HG02678 (cell line): ENCODE results near the gene DOCK3.
"Not testable (repeated sequence)": the region's sequence is repeated elsewhere in the genome, so short reads cannot be mapped to it uniquely, and the experiment has no call there.

Experiments
- ATAC-seq: cut with Tn5 transposase; IDR thresholded peaks from one replicate; pipeline ENCODE4 v1.9.1; 2021; ENCODE audit warnings: mild to moderate bottlenecking, moderate library complexity; ENCODE audit not compliant: unreplicated experiment

Gene DOCK3

DNA sequence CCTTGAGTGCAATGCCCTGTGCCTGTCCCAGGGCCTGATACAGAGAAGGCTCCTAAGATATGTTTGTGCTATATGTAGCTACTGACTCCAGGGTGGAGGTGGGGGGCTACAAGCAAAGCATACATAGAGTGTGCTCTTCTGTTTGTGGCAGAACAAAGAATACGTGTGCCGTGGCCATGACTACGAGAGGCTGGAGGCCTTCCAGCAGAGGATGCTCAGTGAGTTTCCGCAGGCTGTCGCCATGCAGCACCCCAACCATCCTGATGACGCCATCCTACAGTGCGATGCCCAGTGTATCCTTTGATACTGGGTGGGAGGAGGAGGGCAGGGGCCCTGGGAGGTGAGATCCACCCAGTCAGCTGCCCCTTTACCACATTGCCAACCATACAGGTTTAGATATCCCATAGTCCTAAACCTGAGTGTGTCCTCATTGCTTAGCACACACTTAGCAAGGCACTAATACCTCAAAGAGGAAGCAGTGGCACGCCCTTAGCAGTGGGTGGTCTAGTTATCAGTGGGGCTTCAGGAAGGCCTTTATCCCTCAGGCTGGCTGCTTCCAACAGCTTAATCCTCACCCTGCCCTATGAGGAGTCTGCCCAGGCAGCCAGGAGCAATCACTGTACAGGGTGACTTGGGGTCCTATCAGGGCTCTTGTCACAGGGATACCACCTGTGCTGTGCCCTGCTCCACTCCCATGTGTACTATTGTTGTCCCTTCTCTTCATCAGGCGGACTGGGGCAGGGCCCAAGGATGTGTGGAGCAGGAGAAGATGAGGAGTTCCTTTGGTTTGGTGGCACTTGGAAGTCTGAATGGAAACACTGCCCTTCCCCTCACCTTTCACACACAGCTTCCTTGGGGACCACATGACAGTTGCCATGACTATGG lies 680.2 kb downstream of the DOCK3 start:
- no peak for ATAC-seq

DNA sequence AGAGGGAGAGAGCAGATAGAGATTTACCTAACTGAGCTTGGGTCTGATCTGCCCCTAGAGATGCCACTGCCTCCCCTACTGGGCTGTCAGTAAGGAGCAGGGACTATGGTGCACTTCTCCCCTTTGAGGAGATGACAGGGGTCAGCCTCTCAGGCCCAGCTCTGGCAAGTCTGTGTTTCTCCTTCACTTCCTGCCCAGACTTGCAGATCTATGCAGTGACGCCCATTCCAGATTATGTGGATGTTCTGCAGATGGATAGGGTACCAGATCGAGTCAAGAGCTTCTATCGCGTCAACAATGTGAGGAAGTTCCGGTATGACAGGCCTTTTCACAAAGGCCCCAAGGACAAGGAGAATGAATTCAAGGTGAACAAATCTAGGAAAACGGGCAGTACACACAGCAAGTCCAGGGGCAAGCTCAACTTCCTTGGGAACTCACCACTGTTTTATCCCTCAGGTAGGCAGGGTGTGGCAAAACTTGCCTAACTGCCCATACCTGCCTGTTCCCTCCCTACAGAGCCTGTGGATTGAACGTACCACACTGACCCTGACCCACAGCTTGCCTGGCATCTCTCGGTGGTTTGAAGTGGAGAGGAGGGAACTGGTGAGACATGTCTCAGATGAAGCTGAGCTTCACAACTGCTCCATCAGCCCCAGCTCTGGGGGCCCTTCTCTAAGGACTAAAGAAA lies 681.3 kb downstream of the DOCK3 start:
- no peak for ATAC-seq

DNA sequence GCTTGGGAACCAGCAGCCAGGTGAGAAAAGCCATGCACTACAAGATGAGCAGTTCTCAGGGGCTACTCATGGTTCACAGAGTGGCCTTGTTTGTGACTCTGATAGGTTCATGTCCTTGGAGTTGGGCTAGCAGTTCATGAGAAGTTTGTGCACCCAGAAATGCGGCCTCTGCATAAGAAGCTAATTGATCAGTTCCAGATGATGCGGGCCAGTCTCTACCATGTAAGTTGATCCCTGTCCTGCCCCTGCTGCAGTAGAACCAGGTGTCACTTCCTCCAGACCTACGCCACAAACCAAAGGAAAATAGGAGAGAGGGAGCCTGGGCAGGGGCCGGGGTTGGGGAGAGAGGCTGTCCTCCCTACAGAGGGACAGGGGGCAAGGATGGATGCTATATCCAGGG lies 683.1 kb downstream of the DOCK3 start:
- no peak for ATAC-seq

DNA sequence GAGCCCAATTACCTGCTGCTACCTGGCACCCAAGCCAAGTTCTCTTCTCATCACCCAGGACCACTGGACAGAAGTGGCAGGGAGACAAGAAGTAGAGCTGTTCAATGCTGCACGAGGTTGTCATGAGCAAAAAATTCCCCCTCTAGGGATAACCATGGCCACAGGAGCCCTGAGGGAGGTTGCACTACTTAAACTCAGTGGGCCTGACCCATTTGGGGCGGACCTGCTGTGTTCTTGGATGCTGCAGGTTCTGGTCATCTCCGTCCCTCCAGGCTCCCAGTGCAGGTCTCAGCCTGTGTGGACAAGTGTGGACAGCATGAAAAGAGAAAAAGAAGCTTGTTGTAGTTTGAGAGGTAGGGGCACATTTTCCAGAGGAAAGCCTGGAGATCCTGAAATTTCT lies 684.3 kb downstream of the DOCK3 start:
- no peak for ATAC-seq

DNA sequence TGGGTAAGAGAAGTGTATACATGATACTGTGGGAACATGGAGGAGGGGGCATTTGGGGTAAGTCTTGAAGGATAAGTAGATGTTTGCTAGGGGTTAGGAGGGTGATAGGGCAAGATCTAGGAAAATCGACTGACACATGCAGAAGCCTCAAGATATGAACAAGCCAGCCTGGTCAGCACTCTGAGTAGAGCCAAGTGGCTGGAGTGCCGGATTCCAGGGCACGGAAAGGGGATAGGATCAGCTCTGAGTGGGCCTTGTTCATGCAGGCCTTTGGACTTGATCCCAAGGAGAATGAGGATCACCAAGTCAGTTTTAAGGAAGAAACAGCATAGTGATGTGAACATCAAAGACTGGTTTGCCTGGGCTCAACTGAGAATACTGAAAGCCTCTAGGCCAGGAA lies 686.1 kb downstream of the DOCK3 start:
- ATAC-seq: no peak

DNA sequence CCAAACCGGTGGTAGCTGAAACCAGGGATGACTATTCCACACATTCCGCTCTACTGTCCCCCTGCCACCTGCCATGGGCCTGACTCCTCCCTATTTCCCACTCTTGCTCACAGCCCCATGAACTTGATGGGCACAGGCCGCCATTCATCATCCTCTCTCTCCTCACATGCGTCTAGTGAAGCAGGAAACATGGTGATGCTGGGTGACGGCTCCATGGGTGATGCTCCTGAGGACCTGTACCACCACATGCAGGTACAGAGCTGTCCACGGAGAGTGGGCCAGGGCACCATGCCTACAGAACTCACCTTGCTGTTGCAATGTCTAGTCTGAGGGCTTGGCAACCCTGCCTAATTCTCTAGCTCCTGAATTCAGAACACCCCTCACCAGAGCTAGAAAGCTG lies 687.0 kb downstream of the DOCK3 start:
- no peak for ATAC-seq

DNA sequence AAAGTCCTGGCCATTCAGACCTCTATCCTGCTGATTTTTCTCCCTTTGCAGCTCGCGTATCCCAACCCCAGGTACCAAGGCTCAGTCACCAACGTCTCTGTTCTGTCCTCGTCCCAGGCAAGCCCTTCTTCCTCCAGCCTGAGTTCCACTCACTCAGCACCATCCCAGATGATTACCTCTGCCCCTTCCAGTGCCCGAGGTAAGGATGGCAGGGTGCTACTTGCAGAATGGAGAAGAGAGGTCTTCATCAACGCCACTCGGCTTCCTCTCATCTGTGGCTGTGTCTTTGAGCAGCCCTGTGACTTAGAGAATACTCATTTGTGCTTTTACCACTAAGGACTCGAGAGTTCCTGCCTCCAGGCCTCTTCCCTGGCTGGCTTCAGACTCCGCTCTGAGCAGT lies 687.7 kb downstream of the DOCK3 start:
- no peak for ATAC-seq

DNA sequence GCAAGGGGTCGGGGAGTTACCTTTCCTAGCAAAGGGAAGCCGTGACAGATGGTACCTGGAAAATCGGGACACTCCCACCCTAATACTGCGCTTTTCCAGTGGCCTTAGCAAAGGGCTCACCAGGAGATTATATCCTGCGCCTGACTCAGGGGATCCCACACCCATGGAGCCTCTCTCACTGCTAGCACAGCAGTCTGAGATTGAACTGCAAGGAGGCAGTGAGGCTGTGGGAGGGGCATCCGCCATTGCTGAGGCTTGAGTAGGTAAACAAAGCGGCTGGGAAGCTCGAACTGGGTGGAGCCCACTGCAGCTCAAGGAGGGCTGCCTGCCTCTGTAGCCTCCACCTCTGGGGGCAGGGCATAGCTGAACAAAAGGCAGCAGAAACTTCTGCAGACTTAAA lies 693.5 kb downstream of the DOCK3 start:
- ATAC-seq: not testable (repeated sequence)

DNA sequence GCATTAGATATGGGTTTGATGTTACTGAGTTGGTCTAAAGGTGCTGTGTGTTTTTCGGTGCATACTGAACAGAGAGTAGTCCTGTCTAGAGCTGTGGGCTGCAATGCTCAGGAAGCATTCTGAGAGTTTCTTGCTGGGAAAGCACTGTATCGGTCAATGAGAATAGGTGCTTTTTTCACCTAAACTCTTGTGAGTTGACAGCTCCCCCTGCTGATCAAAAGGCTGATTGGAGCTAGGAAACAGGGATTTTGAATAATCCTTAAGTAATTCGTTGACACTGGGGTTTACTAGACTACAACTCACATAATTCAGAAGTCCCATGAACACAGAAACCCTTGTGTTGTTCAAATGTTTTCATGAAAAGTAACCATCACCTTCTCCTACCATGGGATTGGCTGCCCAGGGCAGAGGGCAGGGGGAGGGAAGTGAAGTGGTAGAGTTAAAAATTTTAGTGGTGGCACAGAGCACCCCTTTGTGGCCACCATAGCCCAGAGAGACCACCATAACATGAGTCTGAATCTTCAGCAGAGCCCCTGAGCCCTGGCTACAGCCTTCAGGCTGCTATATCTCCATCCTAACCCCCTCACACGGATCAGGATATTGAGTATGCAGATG lies 697.3 kb downstream of the DOCK3 start:
- no peak for ATAC-seq

DNA sequence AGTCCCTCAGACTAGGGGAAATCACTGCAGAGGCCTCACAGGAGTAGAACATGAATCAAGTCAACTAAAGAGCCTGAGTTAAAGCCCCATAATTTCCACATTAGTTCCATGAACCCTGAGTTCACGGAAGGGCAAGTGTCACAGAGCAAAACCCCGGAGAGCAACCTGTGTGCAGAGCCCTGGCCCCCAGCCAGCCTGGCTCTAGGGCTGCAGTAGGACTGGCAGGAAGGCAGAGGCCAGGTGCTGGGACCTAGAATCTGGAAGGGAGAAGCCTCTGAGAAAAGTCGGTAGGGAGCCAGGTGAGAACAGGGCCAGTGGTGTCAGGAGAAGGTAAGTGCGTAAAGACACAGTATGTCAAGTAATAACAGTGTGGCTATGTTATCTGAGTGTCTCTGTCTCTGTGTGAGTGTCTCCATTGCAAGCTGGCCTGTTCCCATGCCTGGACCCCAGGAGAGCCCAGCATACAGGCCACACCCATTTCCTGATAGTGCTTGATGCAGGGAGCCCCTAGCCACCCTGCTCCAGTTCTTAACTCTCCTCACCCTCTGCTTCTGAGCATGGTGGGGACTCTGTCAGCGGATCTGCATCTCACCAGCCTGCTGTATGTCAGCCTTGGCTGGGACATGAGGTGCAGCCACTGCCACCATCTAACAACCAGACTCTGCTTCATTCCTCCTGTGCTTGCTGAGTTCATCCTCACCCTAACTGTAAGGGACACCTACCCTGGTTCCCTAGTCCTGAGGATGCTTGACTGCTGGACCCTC lies 699.1 kb downstream of the DOCK3 start:
- no peak for ATAC-seq

DNA sequence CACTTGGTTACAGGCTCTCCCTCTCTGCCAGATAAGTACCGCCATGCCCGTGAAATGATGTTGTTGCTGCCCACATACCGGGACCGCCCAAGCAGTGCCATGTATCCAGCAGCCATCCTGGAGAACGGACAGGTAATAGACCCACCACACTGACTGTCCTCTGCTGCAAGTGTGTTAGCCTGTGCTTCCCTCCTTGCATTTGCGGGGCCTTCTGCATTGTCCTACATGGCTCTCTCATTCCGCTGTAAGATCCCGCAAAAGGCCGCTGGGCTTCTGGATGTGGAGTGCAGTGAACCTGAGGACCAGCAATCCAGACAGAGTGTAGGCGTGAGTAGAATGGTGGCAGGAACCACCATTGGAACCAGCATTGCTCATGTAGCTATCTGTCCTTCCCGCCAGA lies 699.7 kb downstream of the DOCK3 start:
- ATAC-seq: no peak

DNA sequence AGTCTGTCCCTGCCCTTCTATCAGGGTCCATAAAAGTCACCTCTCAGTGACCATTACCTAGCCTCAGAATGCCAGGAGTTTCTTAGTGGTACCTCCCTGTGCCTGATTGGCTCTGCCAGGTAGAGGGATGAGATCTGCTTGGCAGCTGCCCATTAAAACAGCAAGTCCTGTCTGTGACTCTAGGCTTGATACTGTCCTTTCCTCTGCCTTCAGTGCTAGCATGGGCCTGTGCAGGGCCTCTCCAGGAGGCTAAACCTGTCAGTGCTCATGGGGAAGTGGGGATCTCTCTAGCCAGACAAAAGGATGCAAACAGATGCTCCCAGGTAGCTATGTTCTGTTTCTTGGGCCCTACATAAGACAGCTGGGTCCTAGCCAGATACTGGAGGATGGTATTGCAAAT lies 700.4 kb downstream of the DOCK3 start:
- no peak for ATAC-seq

DNA sequence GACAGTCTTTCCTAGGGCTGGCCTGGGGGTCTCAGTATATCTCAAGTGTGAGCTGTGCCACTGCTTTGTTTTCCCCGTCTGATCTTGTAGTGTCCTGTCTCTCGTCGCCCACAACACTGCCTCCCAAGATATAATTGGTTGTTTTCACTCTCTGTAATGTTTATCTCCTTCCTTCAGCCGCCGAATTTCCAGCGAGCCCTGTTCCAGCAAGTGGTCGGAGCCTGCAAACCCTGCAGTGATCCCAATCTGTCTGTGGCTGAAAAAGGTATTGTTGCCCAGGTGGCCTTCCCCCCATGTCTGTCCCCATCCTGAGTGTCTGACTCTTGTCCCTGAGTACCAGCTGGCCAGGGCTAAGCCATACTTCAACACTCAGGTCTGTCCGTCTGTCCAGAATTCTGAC lies 700.8 kb downstream of the DOCK3 start:
- no peak for ATAC-seq

DNA sequence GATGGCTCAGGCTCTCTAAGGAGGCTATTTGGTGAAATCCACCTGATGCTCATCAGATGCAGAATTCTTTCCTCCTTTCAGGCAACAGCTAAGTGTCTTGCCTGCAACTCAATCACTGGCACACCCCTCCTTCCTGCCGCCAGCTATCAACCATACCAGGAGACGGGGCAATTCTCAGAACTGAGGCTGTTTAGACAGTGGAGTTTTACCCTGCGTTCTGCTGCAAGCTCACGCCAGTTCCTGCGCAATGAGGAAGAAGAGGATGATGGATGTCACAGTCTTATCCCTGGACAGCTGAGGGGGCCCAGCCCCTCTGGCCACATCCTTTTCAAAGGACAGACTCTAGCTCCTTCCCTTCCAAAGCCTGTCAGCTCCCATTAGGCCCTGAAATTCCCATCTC lies 703.3 kb downstream of the DOCK3 start:
- ATAC-seq: no peak

DNA sequence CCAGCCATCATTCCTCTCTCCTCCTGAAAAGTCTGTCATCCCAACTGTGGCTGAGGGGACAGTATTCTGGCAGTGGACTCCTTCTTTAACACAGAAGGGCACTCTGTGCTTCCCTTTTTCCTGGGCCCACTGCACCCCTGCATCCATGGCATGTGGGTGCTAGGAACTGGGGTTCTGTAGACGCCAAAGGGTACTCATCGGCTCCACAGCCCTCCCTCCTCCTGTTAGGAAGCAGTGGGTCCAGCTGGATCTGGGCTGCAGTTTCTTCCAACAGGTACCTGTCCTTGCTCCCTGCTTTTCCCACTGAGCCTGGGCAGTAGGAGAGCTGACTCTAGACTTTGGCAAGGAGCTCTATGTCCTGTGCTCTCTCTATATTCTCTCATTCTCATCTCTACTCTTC lies 704.0 kb downstream of the DOCK3 start:
- no peak for ATAC-seq

DNA sequence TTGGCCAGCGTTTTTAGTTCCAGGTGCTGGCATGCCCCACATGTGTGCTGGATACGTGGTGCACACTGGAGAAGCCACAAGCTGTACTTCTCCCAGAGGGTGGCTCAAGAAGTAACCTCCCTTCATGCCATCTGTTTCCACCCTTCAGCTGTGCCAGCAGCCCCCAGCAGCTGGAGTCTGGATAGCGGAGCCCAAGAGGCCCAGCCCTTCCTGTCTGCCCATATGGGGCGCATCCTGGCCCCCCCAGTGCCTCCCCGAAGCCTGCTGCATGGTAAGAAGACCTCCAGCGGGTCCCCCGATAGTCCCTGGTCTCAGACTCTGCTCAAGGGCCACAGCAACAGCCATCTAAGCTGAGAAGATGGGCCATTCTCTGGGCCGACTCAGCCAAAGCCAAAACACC lies 704.6 kb downstream of the DOCK3 start:
- ATAC-seq: no peak

DNA sequence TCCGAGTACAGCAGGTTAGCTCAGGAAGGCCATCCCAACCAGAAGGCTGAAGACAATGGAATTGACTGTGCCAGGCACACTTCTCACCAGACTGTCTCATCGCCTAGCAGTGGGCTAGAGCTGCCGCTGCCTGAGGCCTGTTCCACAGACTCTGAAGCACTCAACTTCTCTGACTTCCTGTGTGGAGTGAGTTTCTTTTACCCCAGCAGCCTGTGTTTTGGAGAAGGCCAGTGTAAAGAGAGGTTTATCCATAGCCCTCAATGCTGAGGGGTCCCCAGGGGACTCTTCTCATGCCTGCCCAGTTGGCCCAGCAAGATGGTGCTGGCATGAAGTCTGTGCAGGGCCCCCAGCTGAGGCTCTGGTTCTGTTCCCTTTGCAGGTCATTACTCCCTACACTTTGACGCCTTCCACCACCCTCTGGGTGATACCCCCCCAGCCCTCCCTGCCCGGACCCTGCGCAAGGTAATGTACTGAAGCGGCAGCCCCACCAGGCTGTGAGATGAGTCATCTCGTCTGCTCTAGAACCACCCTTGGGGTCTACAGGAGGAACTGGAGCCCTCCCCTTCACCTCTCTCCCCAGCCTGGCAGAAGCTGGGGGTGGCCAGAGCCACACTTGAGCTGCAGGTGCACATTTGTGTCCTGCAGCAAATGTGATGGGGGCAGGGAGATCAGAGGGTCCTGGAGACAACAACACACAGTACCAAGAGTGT lies 705.2 kb downstream of the DOCK3 start:
- ATAC-seq: no peak

DNA sequence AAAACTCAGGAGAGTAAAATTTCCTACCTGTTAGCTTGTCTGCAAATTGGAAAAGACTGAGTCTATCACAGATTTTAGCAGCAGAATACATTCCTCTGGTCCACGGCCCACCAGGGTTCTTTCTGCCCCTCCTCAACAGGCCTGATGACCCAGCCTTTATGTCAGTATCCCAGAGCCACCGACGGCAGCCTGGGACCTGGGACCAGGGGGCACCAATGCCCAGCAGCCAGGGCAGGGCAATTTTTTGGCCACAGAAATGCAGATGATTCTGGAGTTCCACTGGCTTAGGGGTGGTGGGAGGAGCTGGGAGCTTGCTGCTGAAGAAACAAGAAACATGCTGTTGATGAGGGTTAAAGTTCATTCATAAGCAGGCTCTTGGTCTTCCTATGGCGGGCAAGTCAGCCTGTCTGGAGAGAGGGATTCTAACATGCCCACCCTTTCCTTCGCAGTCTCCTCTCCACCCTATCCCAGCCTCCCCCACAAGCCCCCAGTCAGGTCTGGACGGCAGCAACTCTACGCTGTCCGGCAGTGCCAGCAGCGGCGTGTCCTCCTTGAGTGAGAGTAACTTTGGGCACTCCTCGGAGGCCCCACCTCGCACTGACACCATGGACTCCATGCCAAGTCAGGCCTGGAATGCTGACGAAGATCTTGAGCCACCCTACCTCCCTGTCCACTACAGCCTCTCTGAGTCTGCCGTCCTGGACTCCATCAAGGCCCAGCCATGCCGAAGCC lies 706.0 kb downstream of the DOCK3 start:
- no peak for ATAC-seq

DNA sequence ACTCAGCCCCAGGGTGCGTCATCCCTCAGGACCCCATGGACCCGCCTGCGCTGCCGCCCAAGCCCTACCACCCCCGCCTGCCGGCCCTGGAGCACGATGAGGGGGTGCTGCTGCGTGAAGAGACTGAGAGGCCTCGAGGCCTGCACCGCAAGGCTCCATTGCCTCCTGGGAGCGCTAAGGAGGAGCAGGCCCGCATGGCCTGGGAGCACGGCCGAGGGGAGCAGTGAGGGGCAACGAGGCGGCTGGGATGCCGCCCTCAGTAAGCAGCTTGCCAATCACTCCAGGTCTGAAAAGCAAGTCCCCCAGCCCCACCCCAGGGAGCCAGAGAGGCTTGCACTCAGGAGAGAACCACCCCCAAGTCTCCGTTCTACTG lies 706.6 kb downstream of the DOCK3 start:
- no peak for ATAC-seq
